Endothelial cell (in vitro differentiated cells): ENCODE results near the gene NRTN. TPM values are rescaled to one million over a fixed set of nuclear protein-coding genes. Genes with fewer than 3 reads are reported as not detected.

Source experiments
- DNase-seq: peaks from one replicate; pipeline ENCODE4 v3.0.0; 2021; ENCODE audit warnings: low spot score
- H3K27ac Mint-ChIP-seq: one replicate; pipeline ENCODE4 v1.8.0; 2021; ENCODE audit warnings: mixed read lengths, inconsistent platforms; ENCODE audit not compliant: unreplicated experiment
- H3K27me3 Mint-ChIP-seq: one replicate; pipeline ENCODE4 v1.8.0; 2021; ENCODE audit warnings: mild to moderate bottlenecking, moderate library complexity, mixed read lengths, inconsistent platforms; ENCODE audit not compliant: unreplicated experiment
- H3K36me3 Mint-ChIP-seq: one replicate; pipeline ENCODE4 v1.8.0; 2021; ENCODE audit warnings: mild to moderate bottlenecking, low read depth, mixed read lengths, inconsistent platforms; ENCODE audit not compliant: unreplicated experiment
- H3K4me1 Mint-ChIP-seq: one replicate; pipeline ENCODE4 v1.8.0; 2021; ENCODE audit warnings: mild to moderate bottlenecking, mixed read lengths, inconsistent platforms; ENCODE audit not compliant: unreplicated experiment
- H3K4me3 Mint-ChIP-seq: one replicate; pipeline ENCODE4 v1.8.0; 2021; ENCODE audit warnings: mild to moderate bottlenecking, mixed read lengths, inconsistent platforms; ENCODE audit not compliant: unreplicated experiment
- H3K9me3 Mint-ChIP-seq: one replicate; pipeline ENCODE4 v1.8.0; 2021; ENCODE audit warnings: mixed read lengths, inconsistent platforms; ENCODE audit not compliant: unreplicated experiment
- total RNA-seq: library from RNA; stranded (reverse); fragmentation: NEBNext Ultra II Directional; extraction: Animal tissue kit (Norgen Biotek cat#: 25700); gene quantifications from one replicate; pipeline ENCODE4 v1.2.1, GENCODE V29; 2021; ENCODE audit not compliant: unreplicated experiment
- TF ChIP-seq, protein P1 (sequence below): fragments of 200-600 bp; sonication (generic); IDR thresholded peaks from one replicate; pipeline ENCODE4 v1.5.0; 2021; ENCODE audit warnings: antibody characterized with exemption; ENCODE audit not compliant: unreplicated experiment

The NRTN gene
- total RNA-seq, 1 donor from 2014 or later: 0.56 TPM

DNA sequence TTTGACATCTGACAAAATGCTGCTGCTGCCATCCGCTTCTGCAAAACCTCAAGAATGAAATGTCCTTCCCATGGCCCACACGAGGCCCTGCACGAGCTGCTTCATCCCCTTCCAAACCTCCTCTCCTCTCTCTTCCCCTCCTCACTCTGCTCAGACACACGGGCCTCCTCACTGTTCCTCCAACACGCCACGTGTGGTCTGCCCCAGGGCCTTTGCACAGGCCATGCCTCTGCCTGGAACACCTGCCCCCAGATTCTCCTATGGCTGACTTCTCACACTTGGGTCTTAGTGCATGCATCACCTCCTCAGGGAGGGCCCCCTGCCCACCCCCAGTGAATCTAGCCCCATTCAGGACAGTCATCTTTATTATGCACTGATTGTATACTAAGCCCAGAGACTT is 15.9 kb downstream of the NRTN start:
- H3K27ac Mint-ChIP-seq: no peak overlapping the region
- no peak overlapping the region for H3K4me3 Mint-ChIP-seq
- no peak for DNase-seq
- TF ChIP-seq, protein P1, sequence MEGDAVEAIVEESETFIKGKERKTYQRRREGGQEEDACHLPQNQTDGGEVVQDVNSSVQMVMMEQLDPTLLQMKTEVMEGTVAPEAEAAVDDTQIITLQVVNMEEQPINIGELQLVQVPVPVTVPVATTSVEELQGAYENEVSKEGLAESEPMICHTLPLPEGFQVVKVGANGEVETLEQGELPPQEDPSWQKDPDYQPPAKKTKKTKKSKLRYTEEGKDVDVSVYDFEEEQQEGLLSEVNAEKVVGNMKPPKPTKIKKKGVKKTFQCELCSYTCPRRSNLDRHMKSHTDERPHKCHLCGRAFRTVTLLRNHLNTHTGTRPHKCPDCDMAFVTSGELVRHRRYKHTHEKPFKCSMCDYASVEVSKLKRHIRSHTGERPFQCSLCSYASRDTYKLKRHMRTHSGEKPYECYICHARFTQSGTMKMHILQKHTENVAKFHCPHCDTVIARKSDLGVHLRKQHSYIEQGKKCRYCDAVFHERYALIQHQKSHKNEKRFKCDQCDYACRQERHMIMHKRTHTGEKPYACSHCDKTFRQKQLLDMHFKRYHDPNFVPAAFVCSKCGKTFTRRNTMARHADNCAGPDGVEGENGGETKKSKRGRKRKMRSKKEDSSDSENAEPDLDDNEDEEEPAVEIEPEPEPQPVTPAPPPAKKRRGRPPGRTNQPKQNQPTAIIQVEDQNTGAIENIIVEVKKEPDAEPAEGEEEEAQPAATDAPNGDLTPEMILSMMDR: no peak
- H3K27me3 Mint-ChIP-seq: peaks cover 7% of the 10 kb centered on the region
- no peaks in the 10 kb centered on the region for H3K36me3 Mint-ChIP-seq
- H3K9me3 Mint-ChIP-seq: no peaks in the 10 kb centered on the region
- peaks cover 3% of the 10 kb centered on the region for H3K4me1 Mint-ChIP-seq

DNA sequence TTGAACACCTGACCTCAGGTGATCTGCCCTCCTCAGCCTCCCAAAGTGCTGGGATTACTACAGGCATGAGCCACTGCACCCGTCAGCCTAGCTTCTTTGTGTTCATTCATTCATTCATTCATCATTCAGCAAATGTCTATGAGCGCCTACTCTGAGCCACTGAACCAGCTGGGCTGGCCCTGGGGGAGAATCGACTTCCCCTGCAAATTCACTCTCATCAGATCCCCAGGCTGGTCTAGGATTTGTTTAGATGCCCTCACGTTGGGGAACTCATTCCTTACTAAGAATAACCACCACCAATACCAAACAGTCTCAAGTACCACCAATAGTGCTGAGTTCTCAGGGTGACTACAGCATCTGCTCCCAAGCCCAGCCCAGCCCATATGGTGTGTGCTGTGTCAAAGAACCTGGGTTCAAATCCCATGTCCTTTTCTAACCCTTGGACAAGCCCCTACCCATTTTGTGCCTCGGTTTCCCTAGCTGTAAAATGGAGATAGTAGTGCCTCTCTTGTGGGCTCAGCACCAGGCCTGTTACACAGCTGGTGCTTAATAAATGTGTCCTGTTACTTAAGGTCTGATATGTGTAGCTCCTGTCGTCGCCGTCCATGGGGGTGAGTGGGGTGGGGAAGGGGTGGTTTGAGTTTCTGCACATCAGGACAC is 16.8 kb downstream of the NRTN start:
- TF ChIP-seq, protein P1: no peak
- H3K4me3 Mint-ChIP-seq: no peak overlapping the region
- no peak overlapping the region for H3K27ac Mint-ChIP-seq
- H3K4me1 Mint-ChIP-seq: peaks cover 2% of the 10 kb centered on the region
- peaks cover 5% of the 10 kb centered on the region for H3K27me3 Mint-ChIP-seq
- no peaks in the 10 kb centered on the region for H3K9me3 Mint-ChIP-seq
- H3K36me3 Mint-ChIP-seq: no peaks in the 10 kb centered on the region
- no peak for DNase-seq

- no peaks in the 10 kb centered on the region for H3K36me3 Mint-ChIP-seq
- no peak overlapping the region for H3K4me3 Mint-ChIP-seq
- no peaks in the 10 kb centered on the region for H3K4me1 Mint-ChIP-seq
- H3K9me3 Mint-ChIP-seq: no peaks in the 10 kb centered on the region
- DNase-seq: no peak
- TF ChIP-seq, protein P1: no peak
- H3K27ac Mint-ChIP-seq: no peak overlapping the region
- peaks cover 7% of the 10 kb centered on the region for H3K27me3 Mint-ChIP-seq
Observed at GRCh38 chr19:5822181-5822844, 17.4 kb downstream of the NRTN start.

DNA sequence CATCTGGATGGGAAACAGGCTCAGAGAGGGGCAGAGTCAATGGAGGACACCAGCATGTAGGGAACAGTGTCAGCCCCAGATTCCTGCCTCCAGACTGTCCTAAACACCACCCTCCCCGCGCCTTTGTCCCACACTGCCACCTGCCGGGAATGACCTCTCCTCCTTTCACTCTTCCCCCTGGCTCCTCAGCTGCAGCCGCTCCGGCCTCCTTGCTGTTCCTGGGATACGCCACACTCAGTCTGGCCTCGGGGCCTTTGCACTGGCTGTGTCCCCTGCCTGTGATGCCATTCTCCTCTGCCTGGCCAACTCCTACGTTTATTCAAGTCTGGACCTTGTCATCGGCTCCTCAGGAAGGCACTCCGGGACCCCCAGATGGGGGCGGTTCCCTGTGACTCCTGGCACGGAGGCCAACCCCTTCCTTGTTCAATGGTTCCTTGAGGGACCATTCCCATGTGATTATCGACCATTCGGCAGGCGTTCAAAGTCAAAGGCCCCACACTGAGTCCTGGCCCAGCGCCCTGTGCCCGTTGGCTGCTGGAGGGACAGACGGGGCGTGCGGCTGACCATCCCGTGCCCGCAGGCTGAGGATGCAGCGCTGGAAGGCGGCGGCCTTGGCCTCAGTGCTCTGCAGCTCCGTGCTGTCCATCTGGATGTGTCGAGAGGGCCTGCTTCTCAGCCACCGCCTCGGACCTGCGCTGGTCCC is 18.9 kb downstream of the NRTN start:
- H3K27ac Mint-ChIP-seq: no peak overlapping the region
- H3K36me3 Mint-ChIP-seq: no peaks in the 10 kb centered on the region
- H3K4me3 Mint-ChIP-seq: no peak overlapping the region
- peaks cover 9% of the 10 kb centered on the region for H3K27me3 Mint-ChIP-seq
- TF ChIP-seq, protein P1: no peak
- H3K9me3 Mint-ChIP-seq: no peaks in the 10 kb centered on the region
- H3K4me1 Mint-ChIP-seq: no peaks in the 10 kb centered on the region
- DNase-seq: no peak

GRCh38 chr19:5824751-5825150 is 19.9 kb downstream of the NRTN start:
- TF ChIP-seq, protein P1: no peak
- Mint-ChIP-seq H3K27me3 (peaks cover 10% of the 10 kb centered on the region), H3K36me3 (no peaks in the 10 kb centered on the region), H3K27ac (no peak overlapping the region), H3K4me1 (no peaks in the 10 kb centered on the region), H3K4me3 (no peak overlapping the region), H3K9me3 (no peaks in the 10 kb centered on the region)
- DNase-seq: no peak
